ENCODE results near the gene PRODH.

The PRODH gene, protein sequence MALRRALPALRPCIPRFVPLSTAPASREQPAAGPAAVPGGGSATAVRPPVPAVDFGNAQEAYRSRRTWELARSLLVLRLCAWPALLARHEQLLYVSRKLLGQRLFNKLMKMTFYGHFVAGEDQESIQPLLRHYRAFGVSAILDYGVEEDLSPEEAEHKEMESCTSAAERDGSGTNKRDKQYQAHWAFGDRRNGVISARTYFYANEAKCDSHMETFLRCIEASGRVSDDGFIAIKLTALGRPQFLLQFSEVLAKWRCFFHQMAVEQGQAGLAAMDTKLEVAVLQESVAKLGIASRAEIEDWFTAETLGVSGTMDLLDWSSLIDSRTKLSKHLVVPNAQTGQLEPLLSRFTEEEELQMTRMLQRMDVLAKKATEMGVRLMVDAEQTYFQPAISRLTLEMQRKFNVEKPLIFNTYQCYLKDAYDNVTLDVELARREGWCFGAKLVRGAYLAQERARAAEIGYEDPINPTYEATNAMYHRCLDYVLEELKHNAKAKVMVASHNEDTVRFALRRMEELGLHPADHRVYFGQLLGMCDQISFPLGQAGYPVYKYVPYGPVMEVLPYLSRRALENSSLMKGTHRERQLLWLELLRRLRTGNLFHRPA

GRCh38 chr22:18935889-18936529 is at the start of gene PRODH:
Gene PRODH, minus strand, starts transcription at chr22:18936293. Its CDS starts 6 bp downstream, at chr22:18936287.
- no peak within 1 kb of the TSS for H3K4me3 ChIP-seq (ENCODE audit: control insufficient read depth, low read depth, low read length)
- TF ChIP-seq, protein P1, sequence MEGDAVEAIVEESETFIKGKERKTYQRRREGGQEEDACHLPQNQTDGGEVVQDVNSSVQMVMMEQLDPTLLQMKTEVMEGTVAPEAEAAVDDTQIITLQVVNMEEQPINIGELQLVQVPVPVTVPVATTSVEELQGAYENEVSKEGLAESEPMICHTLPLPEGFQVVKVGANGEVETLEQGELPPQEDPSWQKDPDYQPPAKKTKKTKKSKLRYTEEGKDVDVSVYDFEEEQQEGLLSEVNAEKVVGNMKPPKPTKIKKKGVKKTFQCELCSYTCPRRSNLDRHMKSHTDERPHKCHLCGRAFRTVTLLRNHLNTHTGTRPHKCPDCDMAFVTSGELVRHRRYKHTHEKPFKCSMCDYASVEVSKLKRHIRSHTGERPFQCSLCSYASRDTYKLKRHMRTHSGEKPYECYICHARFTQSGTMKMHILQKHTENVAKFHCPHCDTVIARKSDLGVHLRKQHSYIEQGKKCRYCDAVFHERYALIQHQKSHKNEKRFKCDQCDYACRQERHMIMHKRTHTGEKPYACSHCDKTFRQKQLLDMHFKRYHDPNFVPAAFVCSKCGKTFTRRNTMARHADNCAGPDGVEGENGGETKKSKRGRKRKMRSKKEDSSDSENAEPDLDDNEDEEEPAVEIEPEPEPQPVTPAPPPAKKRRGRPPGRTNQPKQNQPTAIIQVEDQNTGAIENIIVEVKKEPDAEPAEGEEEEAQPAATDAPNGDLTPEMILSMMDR (conservative IDR thresholded peaks at IDR 0.05; ENCODE audit: control insufficient read depth, insufficient read depth, low read depth, low read length): no peak
- DNase-seq (ENCODE audit: low read depth): no peak

DNA sequence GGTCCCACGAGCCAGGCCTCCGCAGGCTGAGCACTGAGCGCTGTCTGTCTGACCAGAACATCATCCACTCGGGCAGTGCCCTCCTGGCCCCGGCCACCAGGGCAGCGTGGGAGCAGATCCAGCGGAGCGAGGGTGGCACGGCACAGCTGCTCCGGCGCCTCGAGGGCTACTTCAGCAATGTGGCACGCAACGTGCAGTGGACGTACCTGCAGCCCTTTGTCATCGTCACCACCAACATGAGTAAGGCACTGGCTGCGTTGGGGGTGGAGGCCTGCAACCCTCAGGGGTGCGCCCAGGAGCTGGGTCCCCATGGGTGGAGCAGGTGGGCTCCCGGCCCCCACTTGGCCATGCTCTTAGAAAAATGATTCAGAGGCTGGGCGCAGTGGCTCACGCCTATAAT is 49.7 kb upstream of the PRODH start:
- H3K4me3 ChIP-seq (ENCODE audit: control insufficient read depth, low read depth, low read length): no peak overlapping the region
- DNase-seq (ENCODE audit: low read depth): no peak
- TF ChIP-seq, protein P1 (conservative IDR thresholded peaks at IDR 0.05; ENCODE audit: control insufficient read depth, insufficient read depth, low read depth, low read length): no peak

DNA sequence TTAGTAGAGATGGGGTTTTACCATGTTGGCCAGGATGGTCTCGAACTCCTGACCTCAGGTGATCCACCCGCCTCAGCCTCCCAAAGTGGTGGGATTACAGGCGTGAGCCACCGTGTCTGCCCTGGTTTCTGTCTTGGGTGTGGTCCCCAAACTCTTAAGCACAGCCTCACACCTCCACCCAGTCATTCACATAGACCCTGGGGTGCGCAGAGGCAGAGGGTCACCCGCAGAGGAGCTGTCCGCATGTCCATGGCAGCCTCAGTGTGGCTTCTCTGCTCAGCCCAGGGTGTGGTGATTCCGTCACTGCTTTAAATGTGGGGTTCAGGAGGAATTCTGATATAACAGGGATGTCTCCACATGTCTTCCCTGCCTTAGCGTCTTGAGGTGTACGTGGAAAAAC is 48.5 kb upstream of the PRODH start:
- H3K4me3 ChIP-seq (ENCODE audit: control insufficient read depth, low read depth, low read length): no peak overlapping the region

DNA sequence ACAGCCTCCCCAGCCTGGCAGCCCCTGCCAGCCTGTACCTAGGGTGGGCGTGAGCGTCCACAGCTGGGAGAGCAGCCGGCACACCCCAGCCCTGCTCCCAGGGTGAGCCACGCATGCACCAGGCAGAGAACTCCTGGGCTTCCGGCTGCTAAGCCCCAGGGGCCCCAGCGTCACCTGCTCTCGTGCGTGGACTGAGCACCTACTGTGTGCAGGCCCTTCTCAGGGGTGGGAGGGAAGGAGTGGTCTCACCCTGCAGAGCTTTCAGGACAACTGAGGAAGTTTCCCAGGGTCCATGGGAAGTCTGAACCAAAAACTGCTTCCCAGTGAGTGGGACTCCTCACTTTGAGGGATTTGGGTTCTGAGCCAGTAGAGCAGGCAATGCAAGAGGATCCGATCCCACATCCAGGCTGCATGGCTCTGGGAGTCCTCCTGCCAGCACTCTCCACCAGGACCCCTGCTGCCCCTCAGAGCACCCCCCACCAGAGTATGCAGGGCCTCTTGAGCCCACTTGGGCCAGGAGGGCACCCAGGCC is 47.1 kb upstream of the PRODH start:
- no peak overlapping the region for H3K4me3 ChIP-seq (ENCODE audit: control insufficient read depth, low read depth, low read length)
- no peak for DNase-seq (ENCODE audit: low read depth)
- TF ChIP-seq, protein P1 (conservative IDR thresholded peaks at IDR 0.05; ENCODE audit: control insufficient read depth, insufficient read depth, low read depth, low read length): no peak

More for the DNA sequence above, 48.5 kb upstream of the PRODH start:
- DNase-seq (ENCODE audit: low read depth): no peak
- TF ChIP-seq, protein P1 (conservative IDR thresholded peaks at IDR 0.05; ENCODE audit: control insufficient read depth, insufficient read depth, low read depth, low read length): no peak

GRCh38 chr22:18980829-18981228 is 44.7 kb upstream of the PRODH start:
- no peak overlapping the region for H3K4me3 ChIP-seq (ENCODE audit: control insufficient read depth, low read depth, low read length)
- no peak for DNase-seq (ENCODE audit: low read depth)
- TF ChIP-seq, protein P1 (conservative IDR thresholded peaks at IDR 0.05; ENCODE audit: control insufficient read depth, insufficient read depth, low read depth, low read length): no peak

- DNase-seq (ENCODE audit: low read depth): no peak
- no peak overlapping the region for H3K4me3 ChIP-seq (ENCODE audit: control insufficient read depth, low read depth, low read length)
- TF ChIP-seq, protein P1 (conservative IDR thresholded peaks at IDR 0.05; ENCODE audit: control insufficient read depth, insufficient read depth, low read depth, low read length): no peak
Observed at GRCh38 chr22:18979957-18980356, 43.9 kb upstream of the PRODH start.
